NCI-H2029 treated with DMSO at 0.1 percent for 48 hours (cell line): Measurements from ENCODE around the gene SUPT5H.
"Not testable (repeated sequence)": the region's sequence is repeated elsewhere in the genome, so short reads cannot be mapped to it uniquely, and the experiment has no call there.

ENCODE experiments used
- DNase-seq: peaks from one replicate; lab custom pipeline; 2025; lab: John Stamatoyannopoulos, UW

SUPT5H gene

GRCh38 chr19:39425744-39426143, 19.6 kb upstream of the SUPT5H start:
- DNase-seq: no peak

GRCh38 chr19:39426170-39426569, 19.2 kb upstream of the SUPT5H start:
- no peak for DNase-seq

GRCh38 chr19:39427707-39428106, 17.7 kb upstream of the SUPT5H start:
- no peak for DNase-seq

GRCh38 chr19:39428283-39429112, 16.9 kb upstream of the SUPT5H start:
- no peak for DNase-seq

- peak; percentile 45 for DNase-seq
Observed at GRCh38 chr19:39430675-39431593, 14.4 kb upstream of the SUPT5H start.

- no peak for DNase-seq
Observed at GRCh38 chr19:39432677-39433025, 12.7 kb upstream of the SUPT5H start.

GRCh38 chr19:39433480-39434079, 11.8 kb upstream of the SUPT5H start:
- no peak for DNase-seq

GRCh38 chr19:39434123-39435076, 11.0 kb upstream of the SUPT5H start:
- DNase-seq: no peak

GRCh38 chr19:39435499-39436349, 9.7 kb upstream of the SUPT5H start, which contains the start of gene RPS16:
Gene RPS16 (minus strand): TSS chr19:39435949. CDS start chr19:39435895, 54 bp downstream.
- peak; percentile 88 for DNase-seq

- no peak for DNase-seq
Observed at GRCh38 chr19:39436350-39436716, 9.0 kb upstream of the SUPT5H start.

GRCh38 chr19:39438270-39438934, 7.0 kb upstream of the SUPT5H start:
- DNase-seq: no peak

GRCh38 chr19:39444598-39445195, 685 bp upstream of the SUPT5H start:
- no peak for DNase-seq

GRCh38 chr19:39446365-39447084, 1.1 kb downstream of the SUPT5H start:
- DNase-seq: no peak

- DNase-seq: no peak
Observed at GRCh38 chr19:39448271-39448670, 2.9 kb downstream of the SUPT5H start.

GRCh38 chr19:39449116-39449797, 3.9 kb downstream of the SUPT5H start:
- DNase-seq: no peak

GRCh38 chr19:39451257-39451656, 5.9 kb downstream of the SUPT5H start:
- not testable (repeated sequence) for DNase-seq

- no peak for DNase-seq
Observed at GRCh38 chr19:39463403-39463802, 18.0 kb downstream of the SUPT5H start.
